ENCODE measurements around the gene ANTKMT. TPM values are rescaled to one million over a fixed set of nuclear protein-coding genes. Genes with fewer than 3 reads are reported as not detected.
A peak's percentile ranks its signal among the peaks of the same experiment; 100 is the strongest.

ANTKMT gene
- total RNA-seq, 2 donors from 2014 or later = 42.1 to 83.1 TPM

DNA sequence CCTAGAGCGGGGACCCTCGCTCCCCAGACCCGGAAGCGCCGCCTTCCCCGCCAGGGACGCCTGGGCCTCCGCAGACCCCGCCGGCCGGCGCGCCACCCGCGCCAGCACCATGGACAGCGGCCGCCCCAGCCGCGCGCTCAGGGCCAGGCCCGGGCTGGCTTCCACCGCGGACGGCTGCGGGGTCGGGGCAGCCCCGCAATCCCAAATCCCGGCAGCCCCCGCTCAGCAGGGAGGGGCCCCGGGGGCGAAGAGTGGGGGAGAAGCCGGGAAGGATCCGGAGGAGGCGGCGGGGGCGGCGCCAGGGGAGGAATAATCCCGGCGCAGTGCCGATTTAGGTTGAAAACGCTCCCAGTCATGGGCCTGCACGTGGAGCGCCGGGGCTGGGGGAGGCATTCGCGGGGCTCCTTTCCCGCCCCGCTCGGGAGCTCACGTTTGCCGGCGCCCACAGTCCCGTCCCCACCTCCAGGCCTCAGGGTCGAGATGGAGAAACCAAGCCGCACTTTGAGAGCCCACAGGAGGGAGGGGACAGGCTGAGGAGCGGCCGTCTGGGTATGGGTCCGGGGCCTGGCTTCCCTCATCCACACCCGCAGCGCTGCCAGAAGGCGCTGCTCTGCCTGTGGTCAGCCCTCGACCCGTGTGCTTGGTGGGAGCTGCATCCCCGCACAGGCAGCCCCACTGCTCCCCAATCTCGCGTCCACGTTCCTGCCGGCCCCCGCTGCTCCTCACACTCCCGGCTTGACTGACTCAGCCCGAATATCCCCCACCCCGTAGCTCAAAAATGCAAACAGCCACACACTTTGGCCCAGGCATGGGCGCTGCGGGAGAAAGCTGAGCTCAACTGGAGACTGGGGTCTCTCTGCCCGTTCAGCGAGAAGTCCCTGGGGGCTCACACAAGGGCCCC, 20.0 kb upstream of the ANTKMT start:
- intact Hi-C loops (cut with DNase I) = no loop called here
- Histone ChIP-seq H3K36me3 (no peaks in the 10 kb centered on the region), H3K27me3 (peaks cover 57% of the 10 kb centered on the region), H3K4me1 (peaks cover 2% of the 10 kb centered on the region), H3K9ac (ENCODE audit: low read depth in 2 of 2, low read length in 2 of 2) (peak overlapping the region in 1 of 2 donors; percentile 35), H3K4me3 (no peak overlapping the region), H3K9me3 (no peaks in the 10 kb centered on the region), H3K27ac (no peak overlapping the region)
- DNase-seq = no peak
- TF ChIP-seq, protein P1, sequence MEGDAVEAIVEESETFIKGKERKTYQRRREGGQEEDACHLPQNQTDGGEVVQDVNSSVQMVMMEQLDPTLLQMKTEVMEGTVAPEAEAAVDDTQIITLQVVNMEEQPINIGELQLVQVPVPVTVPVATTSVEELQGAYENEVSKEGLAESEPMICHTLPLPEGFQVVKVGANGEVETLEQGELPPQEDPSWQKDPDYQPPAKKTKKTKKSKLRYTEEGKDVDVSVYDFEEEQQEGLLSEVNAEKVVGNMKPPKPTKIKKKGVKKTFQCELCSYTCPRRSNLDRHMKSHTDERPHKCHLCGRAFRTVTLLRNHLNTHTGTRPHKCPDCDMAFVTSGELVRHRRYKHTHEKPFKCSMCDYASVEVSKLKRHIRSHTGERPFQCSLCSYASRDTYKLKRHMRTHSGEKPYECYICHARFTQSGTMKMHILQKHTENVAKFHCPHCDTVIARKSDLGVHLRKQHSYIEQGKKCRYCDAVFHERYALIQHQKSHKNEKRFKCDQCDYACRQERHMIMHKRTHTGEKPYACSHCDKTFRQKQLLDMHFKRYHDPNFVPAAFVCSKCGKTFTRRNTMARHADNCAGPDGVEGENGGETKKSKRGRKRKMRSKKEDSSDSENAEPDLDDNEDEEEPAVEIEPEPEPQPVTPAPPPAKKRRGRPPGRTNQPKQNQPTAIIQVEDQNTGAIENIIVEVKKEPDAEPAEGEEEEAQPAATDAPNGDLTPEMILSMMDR (IDR thresholded peaks at IDR 0.05) = no peak

DNA sequence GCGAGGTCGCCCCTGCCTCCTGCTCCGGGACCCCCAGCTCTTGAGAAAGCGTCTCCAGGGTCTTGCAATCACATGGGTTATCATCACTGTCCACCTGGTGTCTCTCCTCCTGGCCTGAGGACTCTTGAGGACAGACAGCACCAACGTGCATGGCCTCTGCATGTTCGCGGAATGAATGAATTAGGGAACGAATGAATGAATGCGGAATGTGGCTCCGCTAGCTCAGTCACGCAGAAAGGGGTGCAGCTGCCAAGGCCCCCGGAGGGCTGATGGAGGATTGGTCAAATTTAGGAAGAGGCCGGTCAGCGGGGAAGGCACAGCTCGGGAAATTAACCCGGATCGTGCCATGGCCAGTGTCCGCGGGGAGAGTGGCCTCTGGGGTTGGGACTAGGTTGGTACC, 18.6 kb upstream of the ANTKMT start:
- Histone ChIP-seq H3K9ac (ENCODE audit: low read depth in 2 of 2, low read length in 2 of 2) (no peak overlapping the region), H3K27ac (no peak overlapping the region), H3K27me3 (peaks cover 70% of the 10 kb centered on the region), H3K36me3 (no peaks in the 10 kb centered on the region), H3K9me3 (no peaks in the 10 kb centered on the region), H3K4me1 (no peaks in the 10 kb centered on the region), H3K4me3 (no peak overlapping the region)
- no peak for DNase-seq
- intact Hi-C loops (cut with DNase I) = no loop called here
- TF ChIP-seq, protein P1 (IDR thresholded peaks at IDR 0.05) = no peak

DNA sequence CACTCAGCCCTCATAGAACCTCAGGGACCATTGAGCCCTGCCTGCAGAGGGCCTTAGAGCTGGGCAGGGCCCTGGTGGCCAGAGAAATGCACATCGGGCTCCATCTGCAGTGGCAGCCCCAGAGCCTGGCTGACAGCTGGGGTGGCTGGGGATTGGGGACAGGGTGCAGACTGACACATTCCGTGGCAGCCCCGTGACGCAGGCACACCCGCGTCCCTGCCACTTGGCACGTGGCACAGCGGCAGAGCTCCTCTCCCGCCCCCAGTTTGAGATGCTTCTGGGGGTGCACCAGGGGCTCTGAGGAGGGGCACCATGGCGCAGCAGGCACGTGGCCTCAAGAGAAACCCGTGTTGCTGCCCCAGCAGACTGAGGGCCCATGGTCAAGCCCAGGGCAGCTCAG, 17.5 kb upstream of the ANTKMT start:
- no peaks in the 10 kb centered on the region for H3K36me3 ChIP-seq
- TF ChIP-seq, protein P1 (IDR thresholded peaks at IDR 0.05) = no peak
- no peak overlapping the region for H3K9ac ChIP-seq (ENCODE audit: low read depth in 2 of 2, low read length in 2 of 2)
- no peaks in the 10 kb centered on the region for H3K4me1 ChIP-seq
- no peak overlapping the region for H3K27ac ChIP-seq
- H3K27me3 ChIP-seq = peaks cover 70% of the 10 kb centered on the region
- intact Hi-C loops (cut with DNase I) = no loop called here
- no peak overlapping the region for H3K4me3 ChIP-seq
- DNase-seq = no peak
- no peaks in the 10 kb centered on the region for H3K9me3 ChIP-seq

DNA sequence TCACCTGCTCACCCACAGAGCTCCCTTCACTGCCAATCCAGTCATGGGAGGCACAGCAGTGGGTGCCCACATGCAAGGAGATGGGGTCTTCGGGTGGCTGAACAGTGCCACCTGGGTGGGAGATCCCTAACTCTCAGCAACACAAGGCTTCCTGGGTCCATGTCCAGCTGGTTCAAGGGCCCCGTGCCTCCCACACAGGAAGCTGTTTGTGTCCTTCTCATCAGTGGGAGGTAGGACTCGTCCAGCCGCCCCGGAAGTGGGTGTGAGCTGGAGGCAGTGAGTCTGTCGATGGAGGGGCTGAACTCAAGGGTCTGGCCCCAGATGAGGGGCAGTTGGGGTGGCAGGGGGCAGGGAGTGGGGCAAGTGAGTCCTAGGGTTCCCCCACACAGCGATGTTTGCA, 16.9 kb upstream of the ANTKMT start:
- no peaks in the 10 kb centered on the region for H3K36me3 ChIP-seq
- no peaks in the 10 kb centered on the region for H3K9me3 ChIP-seq
- no peak overlapping the region for H3K27ac ChIP-seq
- peaks cover 73% of the 10 kb centered on the region for H3K27me3 ChIP-seq
- intact Hi-C loops (cut with DNase I) = no loop called here
- TF ChIP-seq, protein P1 (IDR thresholded peaks at IDR 0.05) = no peak
- H3K4me3 ChIP-seq = no peak overlapping the region
- no peak for DNase-seq
- H3K4me1 ChIP-seq = no peaks in the 10 kb centered on the region
- no peak overlapping the region for H3K9ac ChIP-seq (ENCODE audit: low read depth in 2 of 2, low read length in 2 of 2)

DNA sequence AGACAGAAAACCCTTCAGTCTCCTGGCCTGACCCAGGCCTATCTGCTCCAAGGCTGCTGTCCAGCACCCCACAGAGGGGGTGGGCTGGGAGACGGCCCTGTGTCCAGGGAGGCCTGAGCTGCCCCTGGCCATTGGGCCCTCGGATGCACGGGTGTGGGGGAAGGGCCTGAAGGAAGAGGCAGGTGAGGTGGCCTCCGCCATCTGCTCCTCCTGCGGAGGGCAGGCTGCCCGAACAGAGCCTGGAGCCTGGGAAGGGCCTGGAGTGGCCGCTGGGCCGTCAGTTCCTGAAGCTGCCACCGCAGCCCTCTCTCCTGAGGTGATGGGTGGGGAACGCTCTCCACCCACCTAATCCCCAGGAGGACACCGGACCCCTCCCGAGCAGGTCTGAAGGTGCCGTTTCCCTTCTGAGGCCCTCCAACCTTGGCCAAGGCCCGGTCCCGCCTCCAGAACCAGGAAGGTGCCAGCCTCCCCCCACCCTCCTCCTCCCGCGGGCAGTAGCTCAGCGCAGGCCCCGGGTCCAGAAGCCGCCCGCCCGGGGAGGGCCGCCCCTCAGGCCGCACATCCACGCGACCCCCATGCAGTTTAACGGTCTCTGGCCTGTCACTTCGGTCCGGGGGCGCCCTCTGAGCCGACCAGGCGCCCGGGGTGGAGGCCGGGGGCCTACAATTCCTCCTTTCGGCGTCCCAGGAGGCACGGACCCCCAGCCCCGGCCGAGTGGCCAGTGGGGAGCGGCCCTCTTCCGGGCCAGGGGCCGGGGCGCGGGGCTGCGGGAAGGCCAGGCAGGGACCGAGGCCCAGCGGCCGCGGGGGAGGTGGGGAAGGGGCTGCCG, 16.2 kb upstream of the ANTKMT start:
- intact Hi-C loops (cut with DNase I) = no loop called here
- Histone ChIP-seq H3K9me3 (no peaks in the 10 kb centered on the region), H3K36me3 (no peaks in the 10 kb centered on the region), H3K9ac (ENCODE audit: low read depth in 2 of 2, low read length in 2 of 2) (no peak overlapping the region), H3K27me3 (peaks cover 76% of the 10 kb centered on the region), H3K27ac (no peak overlapping the region), H3K4me3 (no peak overlapping the region), H3K4me1 (no peaks in the 10 kb centered on the region)
- TF ChIP-seq, protein P1 (IDR thresholded peaks at IDR 0.05) = no peak
- DNase-seq = no peak

Measured in colonic mucosa (tissue), 4 donors.